GM12878 (cell line): ENCODE results near the gene SKAP1. TPM values are rescaled to one million over a fixed set of nuclear protein-coding genes. Genes with fewer than 3 reads are reported as not detected.

Experiments
- ATAC-seq: fragments of 200-7000 bp; cut with Tn5 transposase; 3 replicates; pipeline ENCODE4 v1.9.1; 2020; ENCODE audit warnings: mild to moderate bottlenecking, moderate library complexity
- BruUV-seq: library from RNA; stranded (reverse); fragments of 400-500 nt; replicated peaks from 2 replicates; lab custom pipeline; 2021; lab: Mats Ljungman, UMichigan
- CTCF ChIA-PET: fragments of 300-600 bp; sonication (Branson Sonifier 250); formaldehyde crosslinking; extraction: SDS; loops from one replicate; lab custom pipeline; 2021; ENCODE audit warnings: inconsistent platforms; lab: Yijun Ruan, JAX
- POLR2A ChIA-PET: fragments of 350-600 bp; formaldehyde crosslinking; extraction: SDS; loops from one replicate; lab custom pipeline; 2021; ENCODE audit warnings: inconsistent platforms; lab: Charles Lee
- RAD21 ChIA-PET: fragments of 300-600 bp; sonication (Branson Sonifier 250); formaldehyde crosslinking; loops from one replicate; lab custom pipeline; 2023; ENCODE audit warnings: antibody characterized with exemption; ENCODE audit not compliant: unreplicated experiment; lab: Charles Lee
- SMC1A ChIA-PET: fragments of 300-600 bp; sonication (Branson Sonifier 250); formaldehyde crosslinking; loops from one replicate; lab custom pipeline; 2023; ENCODE audit not compliant: unreplicated experiment, uncharacterized antibody; lab: Charles Lee
- DNase-seq: peaks from one replicate; pipeline ENCODE4 v3.0.0-alpha.2; 2011; ENCODE audit warnings: low read depth, low spot score
- FAIRE-seq: peaks from 3 replicates; lab custom pipeline; 2011; peaks lifted over from hg19 to GRCh38; lab: Jason Lieb, UNC
- H2AFZ ChIP-seq: 2 replicates; pipeline ENCODE4 v1.6.0; 2011; ENCODE audit warnings: low read depth, low read length, control low read depth; ENCODE audit not compliant: control insufficient read depth
- H3K27ac ChIP-seq: 2 replicates; pipeline ENCODE4 v1.5.1; 2011; ENCODE audit warnings: control low read depth; ENCODE audit not compliant: control insufficient read depth, insufficient read depth
- H3K27me3 ChIP-seq, 2 experiments: replicated peaks in 1 of 2; 2 replicates each; pipeline versions ENCODE4 v1.6.0 to v1.6.1; 2011; ENCODE audit warnings: low read length in 1 of 2; ENCODE audit not compliant: control insufficient read depth in 2 of 2, insufficient read depth in 2 of 2
- H3K36me3 ChIP-seq, 2 experiments: 2 replicates each; pipeline ENCODE4 v1.5.1; 2011; ENCODE audit warnings: low read length in 1 of 2; ENCODE audit not compliant: control insufficient read depth in 2 of 2, insufficient read depth in 2 of 2
- H3K4me1 ChIP-seq: 2 replicates; pipeline ENCODE4 v1.6.1; 2011; ENCODE audit warnings: mild to moderate bottlenecking, low read length, moderate library complexity, mixed read lengths; ENCODE audit not compliant: control insufficient read depth, insufficient read depth
- H3K4me2 ChIP-seq: 2 replicates; pipeline ENCODE4 v1.6.0; 2011; ENCODE audit warnings: control low read depth; ENCODE audit not compliant: control insufficient read depth, insufficient read depth
- H3K4me3 ChIP-seq: fragments of 200-600 bp; sonication (generic); 2 replicates; pipeline ENCODE4 v1.5.1; 2016
- H3K79me2 ChIP-seq: 2 replicates; pipeline ENCODE4 v1.6.0; 2011; ENCODE audit warnings: low read length; ENCODE audit not compliant: control insufficient read depth, insufficient read depth
- H3K9ac ChIP-seq: 2 replicates; pipeline ENCODE4 v1.8.0; 2011; ENCODE audit warnings: low read length, control low read depth, mixed read lengths; ENCODE audit not compliant: control insufficient read depth, insufficient read depth
- H3K9me3 ChIP-seq: replicated peaks from 3 replicates; pipeline ENCODE4 v1.5.1; 2011; ENCODE audit warnings: mild to moderate bottlenecking, low read length; ENCODE audit not compliant: control insufficient read depth, insufficient read depth
- H4K20me1 ChIP-seq: 2 replicates; pipeline ENCODE4 v1.6.0; 2011; ENCODE audit not compliant: control insufficient read depth, insufficient read depth
- BACH1 ChIP-seq: fragments of 450-650 bp; IDR thresholded peaks from 2 replicates; pipeline ENCODE4 v1.6.1; 2017; ENCODE audit warnings: mild to moderate bottlenecking, borderline replicate concordance
- GABPA ChIP-seq: IDR thresholded peaks from 2 replicates; pipeline ENCODE4 v1.6.1; 2014; ENCODE audit warnings: antibody characterized with exemption, low read depth, mild to moderate bottlenecking, inconsistent platforms
- GATAD2B ChIP-seq: fragments of 450-650 bp; conservative IDR thresholded peaks from 2 replicates; pipeline ENCODE4 v1.6.1; 2017; ENCODE audit warnings: low read depth, mild to moderate bottlenecking, moderate library complexity
- HSF1 ChIP-seq: fragments of 150-350 bp; IDR thresholded peaks from 2 replicates; pipeline ENCODE4 v1.6.1; 2014; ENCODE audit warnings: mild to moderate bottlenecking, low read depth, low read length
- IKZF1 ChIP-seq: fragments of 450-650 bp; conservative IDR thresholded peaks from 2 replicates; pipeline ENCODE4 v1.6.1; 2017; ENCODE audit warnings: antibody characterized with exemption, mild to moderate bottlenecking
- JUNB ChIP-seq: IDR thresholded peaks from 2 replicates; pipeline ENCODE4 v1.6.1; 2016; ENCODE audit warnings: antibody characterized with exemption, mild to moderate bottlenecking
- KLF5 ChIP-seq: fragments of 450-650 bp; IDR thresholded peaks from 2 replicates; pipeline ENCODE4 v1.6.1; 2014; ENCODE audit warnings: mild to moderate bottlenecking; ENCODE audit not compliant: partially characterized antibody
- MTA2 ChIP-seq: fragments of 450-650 bp; IDR thresholded peaks from 2 replicates; pipeline ENCODE4 v1.6.1; 2016; ENCODE audit warnings: low read depth, mild to moderate bottlenecking, moderate library complexity
- PAX8 ChIP-seq: fragments of 450-650 bp; IDR thresholded peaks from 2 replicates; pipeline ENCODE4 v1.6.1; 2017; ENCODE audit warnings: mild to moderate bottlenecking, moderate library complexity
- PBX3 ChIP-seq: IDR thresholded peaks from 2 replicates; pipeline ENCODE4 v1.6.1; 2011; ENCODE audit warnings: mild to moderate bottlenecking, low read depth, low read length, moderate library complexity; ENCODE audit not compliant: insufficient replicate concordance
- SKIL ChIP-seq: fragments of 450-650 bp; IDR thresholded peaks from 2 replicates; pipeline ENCODE4 v1.6.1; 2017; ENCODE audit warnings: mild to moderate bottlenecking, low read depth, inconsistent platforms; ENCODE audit not compliant: poor library complexity, severe bottlenecking
- SREBF2 ChIP-seq: IDR thresholded peaks from 2 replicates; pipeline ENCODE4 v1.6.1; 2012; ENCODE audit warnings: mild to moderate bottlenecking, low read length
- in situ Hi-C: fragments of 300-500 bp; cut with MboI; formaldehyde crosslinking; loops from 9 replicates; pipeline ENCODE4 v1.14.3; 2018; ENCODE audit warnings: mixed read lengths
- intact Hi-C: fragments of 100-400 bp; cut with micrococcal nuclease; formaldehyde crosslinking; loops from one replicate; pipeline ENCODE4 v1.14.2; 2022; ENCODE audit not compliant: unreplicated experiment
- polyA plus RNA-seq, 11 experiments: library from polyadenylated mRNA; depleted of rRNA in 4 of 11; unstranded in 6 of 11; stranded (reverse) in 5 of 11; fragments of >200 nt; fragmentation: Nextera tagmentation in 4 of 11; fragmentation: Illumina TruSeq in 1 of 11; extraction: Ambion mirVana in 4 of 11; extraction: Trizol in 1 of 11; gene quantifications; 1 replicate in 1 of 11; 2 replicates in 10 of 11; pipeline versions ENCODE4 v1.2.1 to v1.2.3, GENCODE V29; 2011 to 2016; ENCODE audit warnings: inconsistent platforms in 2 of 11, missing spikeins in 2 of 11, low read depth in 1 of 11
- total RNA-seq, 4 experiments: library from RNA; depleted of rRNA in 3 of 4; stranded (reverse); fragments of >200 nt in 3 of 4; fragmentation: Illumina TruSeq in 1 of 4; extraction: Trizol in 1 of 4; gene quantifications; 2 replicates each; pipeline versions ENCODE4 v1.2.1 to v1.2.3, GENCODE V29; 2013 to 2021
- TF ChIP-seq, protein P1 (sequence below): fragments of 450-650 bp; IDR thresholded peaks from 2 replicates; pipeline ENCODE4 v1.6.1; 2017; ENCODE audit warnings: borderline replicate concordance
- TF ChIP-seq, protein P2 (sequence below): fragments of 450-650 bp; IDR thresholded peaks from 2 replicates; pipeline ENCODE4 v1.6.1; 2017; ENCODE audit warnings: antibody characterized with exemption, mild to moderate bottlenecking, moderate library complexity

SKAP1 gene
- total and polyA plus RNA-seq, 10 of the 15 experiments (the other 5 are each of a cell fraction or from before 2014, with no cell fraction given): 17.1 to 97.6 (median 35.9) TPM

DNA sequence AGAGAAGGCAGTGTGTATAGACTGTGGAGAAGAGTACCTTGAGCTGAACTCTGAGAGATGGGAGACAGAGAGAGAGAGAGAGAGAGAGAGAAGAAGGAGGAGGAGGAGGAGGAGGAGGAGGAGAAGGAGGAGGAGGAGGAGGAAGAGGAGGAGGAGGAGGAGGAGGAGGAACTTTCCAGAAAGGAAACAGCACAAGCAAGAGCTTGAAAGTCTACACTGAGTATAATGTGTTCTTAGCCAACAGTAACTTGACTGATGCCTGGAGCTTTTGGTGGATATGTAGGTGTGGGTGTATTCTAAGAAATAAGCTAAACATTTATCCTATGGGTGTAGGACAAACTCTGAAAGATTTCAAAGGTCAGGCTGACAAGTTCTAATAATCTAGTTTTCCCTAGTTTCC, 206.1 kb downstream of the SKAP1 start:
- H3K4me2 ChIP-seq: no peak overlapping the region
- intact Hi-C loops (no loop called here), in situ Hi-C loops (no loop called here)
- ATAC-seq (no peak), DNase-seq (no peak), FAIRE-seq (no peak)
- TF ChIP-seq PAX8: no peak
- no peak for TF ChIP-seq KLF5
- TF ChIP-seq BACH1: no peak
- no peak for TF ChIP-seq PBX3
- no peak for TF ChIP-seq MTA2
- no peak for TF ChIP-seq SREBF2
- TF ChIP-seq, protein P1, sequence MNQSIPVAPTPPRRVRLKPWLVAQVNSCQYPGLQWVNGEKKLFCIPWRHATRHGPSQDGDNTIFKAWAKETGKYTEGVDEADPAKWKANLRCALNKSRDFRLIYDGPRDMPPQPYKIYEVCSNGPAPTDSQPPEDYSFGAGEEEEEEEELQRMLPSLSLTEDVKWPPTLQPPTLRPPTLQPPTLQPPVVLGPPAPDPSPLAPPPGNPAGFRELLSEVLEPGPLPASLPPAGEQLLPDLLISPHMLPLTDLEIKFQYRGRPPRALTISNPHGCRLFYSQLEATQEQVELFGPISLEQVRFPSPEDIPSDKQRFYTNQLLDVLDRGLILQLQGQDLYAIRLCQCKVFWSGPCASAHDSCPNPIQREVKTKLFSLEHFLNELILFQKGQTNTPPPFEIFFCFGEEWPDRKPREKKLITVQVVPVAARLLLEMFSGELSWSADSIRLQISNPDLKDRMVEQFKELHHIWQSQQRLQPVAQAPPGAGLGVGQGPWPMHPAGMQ: no peak
- no peak for TF ChIP-seq JUNB
- no peak for TF ChIP-seq IKZF1
- TF ChIP-seq, protein P2, sequence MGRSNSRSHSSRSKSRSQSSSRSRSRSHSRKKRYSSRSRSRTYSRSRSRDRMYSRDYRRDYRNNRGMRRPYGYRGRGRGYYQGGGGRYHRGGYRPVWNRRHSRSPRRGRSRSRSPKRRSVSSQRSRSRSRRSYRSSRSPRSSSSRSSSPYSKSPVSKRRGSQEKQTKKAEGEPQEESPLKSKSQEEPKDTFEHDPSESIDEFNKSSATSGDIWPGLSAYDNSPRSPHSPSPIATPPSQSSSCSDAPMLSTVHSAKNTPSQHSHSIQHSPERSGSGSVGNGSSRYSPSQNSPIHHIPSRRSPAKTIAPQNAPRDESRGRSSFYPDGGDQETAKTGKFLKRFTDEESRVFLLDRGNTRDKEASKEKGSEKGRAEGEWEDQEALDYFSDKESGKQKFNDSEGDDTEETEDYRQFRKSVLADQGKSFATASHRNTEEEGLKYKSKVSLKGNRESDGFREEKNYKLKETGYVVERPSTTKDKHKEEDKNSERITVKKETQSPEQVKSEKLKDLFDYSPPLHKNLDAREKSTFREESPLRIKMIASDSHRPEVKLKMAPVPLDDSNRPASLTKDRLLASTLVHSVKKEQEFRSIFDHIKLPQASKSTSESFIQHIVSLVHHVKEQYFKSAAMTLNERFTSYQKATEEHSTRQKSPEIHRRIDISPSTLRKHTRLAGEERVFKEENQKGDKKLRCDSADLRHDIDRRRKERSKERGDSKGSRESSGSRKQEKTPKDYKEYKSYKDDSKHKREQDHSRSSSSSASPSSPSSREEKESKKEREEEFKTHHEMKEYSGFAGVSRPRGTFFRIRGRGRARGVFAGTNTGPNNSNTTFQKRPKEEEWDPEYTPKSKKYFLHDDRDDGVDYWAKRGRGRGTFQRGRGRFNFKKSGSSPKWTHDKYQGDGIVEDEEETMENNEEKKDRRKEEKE: no peak
- no peak for TF ChIP-seq SKIL
- no peak for TF ChIP-seq GATAD2B
- TF ChIP-seq HSF1: no peak
- TF ChIP-seq GABPA: no peak
- H4K20me1 ChIP-seq: no peaks in the 10 kb centered on the region
- no peaks in the 10 kb centered on the region; a peak in 2 of 4 replicates for H3K36me3 ChIP-seq
- RAD21 ChIA-PET: interaction anchor here (1.5 kb wide), 1 partner anchor 369 kb away, joined by 6 read pairs; the partner anchor contains the start of gene HOXB5
- no peak overlapping the region for H2AFZ ChIP-seq
- H3K9me3 ChIP-seq: no peaks in the 10 kb centered on the region
- H3K27me3 ChIP-seq: no peaks in the 10 kb centered on the region
- no peak overlapping the region for H3K4me3 ChIP-seq
- POLR2A ChIA-PET: interaction anchor here (0.7 kb wide), 1 partner anchor 115 kb away, joined by 3 read pairs; no protein-coding TSS in a partner anchor
- no peak overlapping the region for H3K27ac ChIP-seq
- no peaks in the 10 kb centered on the region for H3K4me1 ChIP-seq
- no TSS peak for BruUV-seq
- H3K9ac ChIP-seq: no peak overlapping the region
- SMC1A ChIA-PET: interaction anchor here (0.8 to 2.1 kb wide), 7 partner anchors 9 to 25 kb away, joined by 3 to 5 read pairs (median 4); no protein-coding TSS in a partner anchor
- CTCF ChIA-PET: interaction anchor here (0.6 to 1.5 kb wide), 6 partner anchors 9 to 112 kb away, joined by 3 to 5 read pairs (median 3); no protein-coding TSS in a partner anchor
- no peaks in the 10 kb centered on the region for H3K79me2 ChIP-seq
